ENCODE data around the gene RBCK1.

The RBCK1 gene

GRCh38 chr20:397432-398237, 10.5 kb upstream of the RBCK1 start:
- no peak for DNase-seq (ENCODE audit: low read depth in 4 of 4, low spot score in 1 of 4)

DNA sequence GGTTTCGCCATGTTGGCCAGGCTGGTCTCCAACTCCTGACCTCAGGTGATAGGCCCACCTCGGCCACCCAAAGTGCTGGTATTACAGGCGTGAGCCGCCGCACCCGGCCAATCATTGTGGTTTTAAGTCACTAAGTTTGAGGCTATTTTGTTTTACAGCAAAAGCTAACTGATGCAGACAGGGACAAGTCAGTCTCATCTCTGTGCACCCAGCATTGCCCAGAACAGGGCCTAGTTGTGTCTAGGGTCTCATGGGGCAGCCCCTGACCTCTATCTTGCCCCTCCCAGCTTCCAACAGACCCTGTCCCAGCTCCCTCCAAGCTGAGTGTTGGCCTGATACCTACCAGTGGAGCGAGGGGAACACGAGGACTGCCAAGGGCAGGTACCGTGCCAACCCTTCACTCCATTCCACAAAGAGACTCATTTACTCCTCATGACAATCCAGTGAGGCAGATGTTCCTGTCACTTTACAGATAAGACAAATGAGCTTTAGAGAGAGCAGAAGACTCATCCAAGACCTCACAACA, 8.9 kb upstream of the RBCK1 start:
- DNase-seq (ENCODE audit: low read depth in 4 of 4, low spot score in 1 of 4): no peak

DNA sequence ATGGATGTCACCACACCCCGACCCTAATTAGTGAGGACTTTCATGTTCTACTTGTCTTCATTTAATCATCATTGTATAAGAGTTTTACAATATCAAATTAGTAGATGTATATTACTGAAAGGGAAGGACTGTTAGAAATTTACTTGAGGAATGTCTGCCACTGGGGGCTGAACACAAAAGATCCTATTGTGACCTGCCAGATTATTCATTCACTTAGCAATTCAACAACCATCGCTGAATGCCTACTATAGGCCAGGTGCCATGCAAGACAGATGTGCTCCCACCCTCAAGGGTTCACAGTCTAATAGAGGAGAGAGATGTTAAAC, 8.0 kb upstream of the RBCK1 start:
- DNase-seq (ENCODE audit: low read depth in 4 of 4, low spot score in 1 of 4): no peak

DNA sequence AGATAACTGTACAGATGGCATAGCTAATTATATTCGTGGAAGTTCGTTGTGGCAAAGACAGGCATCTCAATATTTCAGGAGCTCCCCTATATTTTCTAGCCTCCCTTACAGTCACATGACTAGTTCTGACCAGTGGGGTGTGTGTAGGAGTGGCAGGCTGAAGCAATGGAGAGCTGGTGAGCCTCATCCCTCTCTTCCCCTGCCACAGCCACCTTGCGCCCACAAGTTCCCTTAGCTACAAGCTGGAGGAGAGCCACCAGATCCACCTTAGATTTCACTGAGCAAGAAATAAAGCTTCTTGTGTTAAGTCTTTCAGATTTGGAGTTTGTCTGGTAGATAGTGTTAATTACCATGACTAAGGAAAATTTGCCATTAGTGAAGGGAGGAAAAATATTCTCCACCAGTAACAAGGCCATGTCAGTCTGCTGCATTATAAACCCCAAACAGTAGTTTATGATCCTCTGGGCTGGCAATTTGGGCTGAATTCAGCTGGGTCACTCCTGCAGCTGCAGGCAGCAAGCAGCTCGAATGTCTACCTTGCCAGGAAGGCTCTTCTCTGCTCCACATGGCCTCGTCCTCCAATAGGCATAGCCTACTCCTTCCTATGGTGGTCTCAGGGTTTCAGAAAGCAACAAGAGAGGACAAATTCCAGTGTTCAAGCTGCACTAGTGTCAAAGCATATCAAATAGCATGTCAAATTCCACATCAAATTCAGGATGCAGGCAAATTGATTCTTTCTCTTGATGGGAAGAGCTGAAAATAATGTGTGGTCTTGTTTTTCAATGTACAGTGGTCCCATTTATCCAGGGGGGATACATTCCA, 7.4 kb upstream of the RBCK1 start:
- DNase-seq (ENCODE audit: low read depth in 4 of 4, low spot score in 1 of 4): no peak

DNA sequence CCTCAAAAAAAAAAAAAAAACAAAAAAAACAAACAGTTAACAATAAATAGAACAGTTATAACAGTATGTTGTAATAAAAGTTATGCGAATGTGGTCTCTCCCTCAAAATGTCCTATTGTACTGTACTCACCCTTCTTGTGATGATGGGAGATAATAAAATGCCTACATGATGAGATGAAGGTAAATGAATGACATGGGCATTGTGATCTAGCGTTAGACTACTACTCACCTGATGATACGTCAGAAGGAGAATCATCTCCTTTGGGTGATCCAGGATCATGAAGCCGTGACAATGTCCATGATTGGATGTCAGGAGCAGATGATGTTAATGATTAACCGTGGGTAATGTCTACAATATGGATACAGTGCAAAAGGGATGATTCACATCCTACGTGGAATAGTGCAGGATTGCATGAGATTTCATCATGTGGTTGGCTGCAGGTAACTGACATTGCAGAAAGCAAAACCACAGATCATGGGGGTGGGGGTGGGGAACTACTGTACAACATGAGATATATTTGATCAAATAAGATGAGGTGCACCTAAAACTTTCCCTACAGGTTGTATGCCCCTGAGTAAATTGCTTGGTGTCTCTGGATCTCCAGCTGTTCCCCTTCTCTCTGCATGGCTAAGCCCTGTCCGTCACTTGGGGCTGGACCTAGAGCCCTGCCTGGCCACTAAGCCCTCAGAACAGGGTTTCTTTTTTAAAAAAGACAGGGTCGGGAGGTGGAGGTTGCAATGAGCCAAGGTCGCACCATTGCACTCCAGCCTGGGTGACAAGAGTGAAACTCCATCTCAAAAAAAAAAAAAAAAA, 6.2 kb upstream of the RBCK1 start:
- no peak for DNase-seq (ENCODE audit: low read depth in 4 of 4, low spot score in 1 of 4)

DNA sequence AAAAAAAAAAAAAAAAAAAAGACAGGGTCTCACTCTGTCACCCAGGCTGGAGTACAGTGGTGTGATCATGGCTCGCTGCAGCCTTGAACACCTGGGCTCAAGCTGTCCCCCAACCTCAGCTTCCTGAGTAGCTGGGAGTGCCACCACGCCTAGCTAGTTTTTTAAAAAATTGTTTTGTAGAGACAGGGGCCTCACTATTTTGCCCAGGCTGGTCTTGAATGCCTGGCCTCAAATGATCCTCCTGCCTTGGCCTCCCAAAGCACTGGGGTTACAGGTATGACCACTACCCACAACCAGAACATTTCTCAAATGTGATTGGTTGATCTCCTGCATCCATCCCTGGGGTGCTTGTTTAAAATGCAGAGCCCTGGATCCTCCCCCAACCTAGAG, 5.6 kb upstream of the RBCK1 start:
- DNase-seq (ENCODE audit: low read depth in 4 of 4, low spot score in 1 of 4): no peak

GRCh38 chr20:402898-403581, 5.1 kb upstream of the RBCK1 start:
- DNase-seq (ENCODE audit: low read depth in 4 of 4, low spot score in 1 of 4): no peak

DNA sequence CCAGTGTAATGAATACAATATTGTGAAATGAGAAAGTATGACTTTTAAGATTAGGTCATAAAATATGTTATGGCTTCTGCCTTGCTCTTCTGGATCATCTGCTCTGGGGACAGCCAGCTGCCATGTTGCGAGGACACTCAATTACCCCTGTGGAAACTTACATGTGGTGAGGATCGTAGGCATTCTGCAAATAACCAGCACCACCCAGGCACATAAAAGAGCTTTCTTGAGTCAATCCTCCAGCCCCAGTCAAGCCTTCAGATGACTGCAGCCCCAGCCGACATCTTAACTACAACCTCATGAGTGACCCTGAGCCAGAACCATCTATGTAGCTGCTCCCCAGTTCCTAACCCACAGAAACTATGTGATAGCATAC, 4.5 kb upstream of the RBCK1 start:
- DNase-seq (ENCODE audit: low read depth in 4 of 4, low spot score in 1 of 4): no peak

DNA sequence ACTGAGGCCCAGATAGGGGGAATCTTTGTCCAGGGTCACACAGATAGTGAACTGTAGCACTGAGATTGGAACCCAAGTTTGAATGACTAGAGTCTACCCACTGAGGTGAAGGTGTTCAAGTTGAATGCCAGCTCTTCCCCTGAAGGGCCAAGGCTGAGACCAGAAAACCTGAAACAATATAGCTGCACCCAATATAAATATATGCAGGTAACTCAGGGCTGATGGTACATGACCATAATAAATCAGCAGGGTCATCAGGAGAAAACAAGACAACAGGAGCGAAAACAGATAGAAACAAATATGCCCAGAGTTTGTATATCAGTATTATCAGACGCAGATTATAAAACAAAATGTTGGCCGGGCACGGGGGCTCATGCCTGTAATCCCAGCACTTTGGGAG, 4.0 kb upstream of the RBCK1 start:
- DNase-seq (ENCODE audit: low read depth in 4 of 4, low spot score in 1 of 4): no peak

- DNase-seq (ENCODE audit: low read depth in 4 of 4, low spot score in 1 of 4): no peak
Observed at GRCh38 chr20:406200-407132, 1.6 kb upstream of the RBCK1 start.

- peak; percentile 32 to 66 (median 43) for DNase-seq (ENCODE audit: low read depth in 4 of 4, low spot score in 1 of 4)
Observed at GRCh38 chr20:407133-407952, 756 bp upstream of the RBCK1 start.

DNA sequence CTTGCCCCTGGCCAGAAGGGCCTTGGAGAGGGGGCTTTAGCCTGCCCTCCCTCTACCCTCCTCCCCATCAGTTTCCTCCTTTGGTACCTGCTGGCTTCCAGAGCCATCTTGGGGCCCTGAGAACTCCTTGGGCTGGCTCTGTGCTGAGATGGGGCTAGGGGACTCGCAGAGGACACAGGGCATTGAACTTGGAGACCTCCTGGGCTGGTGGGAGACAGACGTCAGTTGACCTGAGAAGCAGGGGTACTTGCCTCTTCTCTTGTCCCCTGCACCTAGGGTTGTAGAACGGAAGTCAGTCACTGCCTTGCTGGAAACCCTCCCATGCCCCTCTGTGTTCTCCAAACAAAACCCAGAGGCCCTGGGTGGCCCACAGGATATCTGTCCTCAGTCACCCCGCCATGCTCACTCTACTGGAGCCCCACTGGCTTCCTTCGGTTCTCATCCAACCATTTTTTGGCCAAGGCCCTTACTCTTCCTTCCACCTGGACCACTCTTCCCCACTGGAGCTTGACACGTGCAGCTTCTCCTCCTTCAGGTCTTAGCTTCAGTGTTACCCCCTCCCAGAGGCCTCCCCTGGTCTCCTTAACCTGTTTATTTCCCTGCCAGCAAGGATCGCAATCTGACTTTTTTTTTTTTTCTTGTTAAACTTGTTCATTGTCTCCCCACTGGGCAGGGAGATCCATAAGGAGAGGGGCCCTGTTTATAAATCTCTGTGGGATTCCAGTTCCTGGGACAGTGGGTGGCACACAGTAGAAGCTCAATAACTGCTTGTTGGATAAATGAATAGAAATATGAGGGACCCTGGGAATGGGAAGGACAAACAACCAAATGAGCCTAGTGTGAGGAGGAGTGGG, 971 bp downstream of the RBCK1 start:
- DNase-seq (ENCODE audit: low read depth in 4 of 4, low spot score in 1 of 4): no peak

DNA sequence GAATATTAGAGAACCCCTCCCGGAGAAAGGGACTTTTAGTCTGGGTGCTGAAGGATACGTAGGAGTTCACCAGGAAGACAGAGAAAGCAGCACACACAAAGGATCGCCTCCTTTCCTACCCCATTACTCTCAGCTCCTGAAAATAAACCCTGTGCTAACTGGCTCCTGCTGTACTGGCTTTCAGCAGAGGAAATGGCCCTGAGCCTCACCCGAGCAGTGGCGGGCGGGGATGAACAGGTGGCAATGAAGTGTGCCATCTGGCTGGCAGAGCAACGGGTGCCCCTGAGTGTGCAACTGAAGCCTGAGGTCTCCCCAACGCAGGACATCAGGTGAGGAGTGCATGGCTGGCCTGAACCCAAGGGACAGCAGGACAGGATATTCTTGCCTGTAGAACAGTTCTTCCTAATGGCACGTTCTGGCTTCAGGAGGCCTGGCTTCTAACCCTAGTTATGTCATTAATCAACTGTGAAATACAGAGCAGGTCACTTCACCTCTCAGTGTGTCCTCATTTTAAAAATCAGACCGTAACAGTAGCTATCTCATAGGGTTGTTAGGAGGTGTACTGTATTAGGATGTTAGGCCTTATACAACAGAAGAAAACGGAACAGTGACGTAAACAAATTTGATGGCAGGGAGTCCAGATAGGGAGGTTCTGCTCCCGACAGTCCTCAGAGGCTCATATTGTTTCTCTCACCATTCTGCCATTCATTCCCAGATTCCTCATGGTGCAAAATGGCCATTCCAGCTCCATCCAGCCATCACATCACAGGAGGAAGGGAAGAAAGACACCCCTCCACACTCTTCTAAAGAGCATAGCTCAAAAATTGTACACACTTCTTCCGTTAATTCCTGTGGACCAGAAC, 1.8 kb downstream of the RBCK1 start:
- no peak for DNase-seq (ENCODE audit: low read depth in 4 of 4, low spot score in 1 of 4)

- no peak for DNase-seq (ENCODE audit: low read depth in 4 of 4, low spot score in 1 of 4)
Observed at GRCh38 chr20:412081-412480, 4.0 kb downstream of the RBCK1 start.

- DNase-seq (ENCODE audit: low read depth in 4 of 4, low spot score in 1 of 4): no peak
Observed at GRCh38 chr20:414161-414560, 6.1 kb downstream of the RBCK1 start.

GRCh38 chr20:415820-416322, 7.8 kb downstream of the RBCK1 start:
- no peak for DNase-seq (ENCODE audit: low read depth in 4 of 4, low spot score in 1 of 4)
